ENCODE results near the gene PRDM13. TPM values are rescaled to one million over a fixed set of nuclear protein-coding genes. Genes with fewer than 3 reads are reported as not detected.

The PRDM13 gene
- total and polyA plus RNA-seq, 2 of the 8 experiments (the other 6 are each of a cell fraction or from before 2014, with no cell fraction given) = 0.05 to 0.09 TPM

DNA sequence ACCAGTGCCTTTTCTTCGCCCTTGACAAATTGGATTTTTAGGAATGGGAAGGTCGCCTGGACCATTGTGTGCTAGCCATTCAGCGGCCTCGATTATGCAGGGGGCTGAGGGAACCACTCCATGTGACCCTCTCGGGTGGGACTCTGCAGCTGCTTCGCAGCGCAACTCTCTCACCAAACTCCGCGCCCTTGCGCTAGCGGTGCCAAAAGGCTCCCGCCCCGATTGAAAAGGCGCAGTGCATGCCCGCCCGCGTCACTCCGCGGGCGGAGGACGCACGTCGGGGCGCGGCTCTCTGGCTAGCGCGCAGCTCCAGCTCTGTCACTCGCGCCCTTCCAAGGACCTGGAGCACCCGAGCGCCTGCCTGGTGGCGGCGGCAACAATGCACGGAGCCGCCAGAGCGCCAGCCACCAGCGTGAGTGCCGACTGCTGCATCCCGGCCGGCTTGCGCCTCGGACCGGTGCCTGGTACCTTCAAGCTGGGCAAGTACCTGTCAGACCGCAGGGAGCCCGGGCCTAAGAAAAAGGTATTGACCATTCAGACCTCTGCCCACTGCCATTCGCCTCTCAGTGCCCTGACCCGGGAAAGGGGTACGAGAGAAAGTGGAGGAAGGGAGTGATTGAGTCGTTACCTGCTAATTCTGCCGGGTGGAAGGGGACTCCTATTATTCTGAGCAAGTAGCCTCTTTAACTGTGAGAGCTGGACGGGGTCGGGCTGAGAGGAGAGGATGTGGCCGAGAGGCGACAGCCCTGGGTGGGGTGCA, at the start of gene PRDM13 (continued):
- TF ChIP-seq EZH2 (IDR thresholded peaks at IDR 0.05; ENCODE audit: low read depth, low read length, severe bottlenecking) (peak; percentile 100), RBBP5 (IDR thresholded peaks at IDR 0.05; ENCODE audit: borderline replicate concordance, low read depth, low read length) (0 out of 2 replicates have a peak, but pooled peaks have one; percentile 6), SUZ12 (IDR thresholded peaks at IDR 0.05; ENCODE audit: low read length) (peak; percentile 99), CTBP2 (IDR thresholded peaks at IDR 0.05; ENCODE audit: borderline replicate concordance, insufficient read depth, insufficient read length, low read length) (peak; percentile 94), KDM4A (IDR thresholded peaks at IDR 0.05; ENCODE audit: low read depth, low read length, severe bottlenecking) (peak; percentile 14), CBX8 (IDR thresholded peaks at IDR 0.05; ENCODE audit: borderline replicate concordance, low read depth, low read length) (peak; percentile 82; the same call in 1 of the 2 replicates)
